NOMO-1 treated with dmso at 0.1 percent for 144 hours (cell line): Measurements from ENCODE around the gene MKI67.
"Not testable (repeated sequence)": the region's sequence is repeated elsewhere in the genome, so short reads cannot be mapped to it uniquely, and the experiment has no call there.

Experiments
- DNase-seq: peaks from one replicate; lab custom pipeline; 2025; ENCODE audit not compliant: unreplicated experiment; lab: John Stamatoyannopoulos, UW

MKI67 gene

GRCh38 chr10:128110339-128110738, 15.9 kb downstream of the MKI67 start:
- DNase-seq: no peak

- no peak for DNase-seq
Measured at GRCh38 chr10:128109707-128110106, 16.5 kb downstream of the MKI67 start.

DNA sequence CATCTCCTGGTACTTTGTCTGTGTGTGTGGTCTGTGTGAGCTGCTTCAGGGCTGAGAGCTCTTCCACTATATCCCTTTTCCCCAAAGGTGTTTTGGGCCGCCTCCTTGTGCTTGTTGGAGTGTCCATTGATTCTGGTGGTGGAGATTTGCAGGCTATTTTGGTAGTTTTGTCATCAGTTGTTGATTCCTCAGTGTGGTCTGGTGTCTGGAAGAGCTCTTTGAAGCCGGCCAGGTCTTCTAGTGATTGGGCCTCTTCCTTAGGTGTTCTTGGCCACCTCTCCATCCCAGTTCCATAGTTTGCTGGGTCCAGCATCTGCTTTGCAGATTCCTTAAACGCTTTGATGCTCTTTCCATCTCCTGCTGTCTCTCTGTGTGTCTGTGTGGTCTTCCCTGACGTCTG, 20.8 kb downstream of the MKI67 start:
- no peak for DNase-seq

- no peak for DNase-seq
Measured at GRCh38 chr10:128103229-128103714, 23.0 kb downstream of the MKI67 start.

- DNase-seq: no peak
Measured at GRCh38 chr10:128102480-128103228, 23.6 kb downstream of the MKI67 start.

GRCh38 chr10:128101901-128102300, 24.3 kb downstream of the MKI67 start:
- no peak for DNase-seq

- DNase-seq: no peak
Measured at GRCh38 chr10:128099901-128100300, 26.3 kb downstream of the MKI67 start.

DNA sequence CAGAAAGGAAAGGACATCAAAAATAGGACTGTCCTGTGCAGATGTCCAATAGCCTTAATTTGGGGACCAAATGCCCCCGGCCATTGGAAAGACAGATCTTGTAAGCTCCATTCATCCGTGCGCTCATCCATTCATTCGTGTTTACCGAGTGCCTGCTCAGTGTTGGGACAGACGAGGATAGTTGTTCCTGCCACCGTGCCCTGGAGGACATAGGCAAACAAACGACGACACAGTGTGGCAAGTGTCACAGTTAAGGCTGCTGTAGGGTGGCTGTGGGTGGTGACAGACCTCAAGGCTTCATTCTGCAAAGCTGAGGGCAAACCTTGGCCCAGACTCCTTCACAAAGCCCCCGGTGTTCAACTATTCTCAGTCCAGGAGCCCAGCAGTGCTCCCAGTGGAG, 27.6 kb downstream of the MKI67 start:
- DNase-seq: no peak

DNA sequence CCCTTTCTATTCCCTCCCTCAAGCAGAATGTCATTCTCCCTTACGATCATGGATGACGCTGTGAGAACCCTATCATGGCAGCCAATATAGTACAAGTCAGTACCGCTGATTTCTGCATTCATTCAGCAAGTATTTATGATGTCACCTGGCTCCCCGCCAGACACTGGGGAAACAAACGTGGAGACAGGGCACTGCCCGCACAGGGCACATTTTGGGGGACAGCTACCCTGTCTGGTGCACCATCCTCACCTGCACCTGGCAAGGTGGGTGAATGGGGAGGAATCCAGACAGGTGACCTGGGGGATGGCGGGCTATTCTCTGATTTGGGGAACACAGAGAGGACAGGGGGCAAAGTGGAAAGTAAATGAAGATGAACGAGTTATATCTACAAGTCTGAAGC, 28.4 kb downstream of the MKI67 start:
- no peak for DNase-seq

- DNase-seq: no peak
Measured at GRCh38 chr10:128096486-128097199, 29.6 kb downstream of the MKI67 start.

DNA sequence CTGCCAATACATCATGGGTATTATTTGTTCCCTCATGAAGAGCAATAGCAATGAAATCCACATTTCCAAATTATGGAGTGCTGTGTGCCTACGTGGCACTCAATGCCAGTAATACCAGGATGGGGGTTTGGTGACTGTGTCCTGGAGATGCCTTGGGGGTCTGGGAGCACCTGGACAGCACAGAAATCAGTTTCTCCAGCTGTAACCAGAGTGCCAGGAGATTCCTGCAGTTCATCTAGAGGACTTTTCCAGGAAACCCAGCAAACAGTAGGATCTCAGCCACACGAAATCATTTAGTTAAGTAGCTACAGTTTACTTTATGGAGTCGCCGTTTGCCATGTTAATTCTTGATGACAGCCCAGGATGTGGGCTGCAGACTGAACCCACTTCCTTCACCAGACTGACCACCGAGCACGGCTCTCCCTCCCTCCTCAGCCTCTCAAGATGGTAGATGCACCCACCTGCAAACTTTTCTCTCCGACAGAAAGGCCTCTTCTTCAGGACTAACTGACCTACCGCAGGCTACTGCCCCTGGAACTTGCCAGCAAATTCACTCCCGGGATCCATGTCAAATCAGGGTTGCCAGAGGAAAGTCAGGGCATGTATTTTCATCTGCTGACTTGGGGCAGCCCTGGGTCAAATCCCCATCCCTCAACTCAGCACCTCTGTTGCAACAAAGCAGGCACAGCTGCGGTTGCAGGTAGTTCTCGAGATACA, 30.3 kb downstream of the MKI67 start:
- DNase-seq: no peak

DNA sequence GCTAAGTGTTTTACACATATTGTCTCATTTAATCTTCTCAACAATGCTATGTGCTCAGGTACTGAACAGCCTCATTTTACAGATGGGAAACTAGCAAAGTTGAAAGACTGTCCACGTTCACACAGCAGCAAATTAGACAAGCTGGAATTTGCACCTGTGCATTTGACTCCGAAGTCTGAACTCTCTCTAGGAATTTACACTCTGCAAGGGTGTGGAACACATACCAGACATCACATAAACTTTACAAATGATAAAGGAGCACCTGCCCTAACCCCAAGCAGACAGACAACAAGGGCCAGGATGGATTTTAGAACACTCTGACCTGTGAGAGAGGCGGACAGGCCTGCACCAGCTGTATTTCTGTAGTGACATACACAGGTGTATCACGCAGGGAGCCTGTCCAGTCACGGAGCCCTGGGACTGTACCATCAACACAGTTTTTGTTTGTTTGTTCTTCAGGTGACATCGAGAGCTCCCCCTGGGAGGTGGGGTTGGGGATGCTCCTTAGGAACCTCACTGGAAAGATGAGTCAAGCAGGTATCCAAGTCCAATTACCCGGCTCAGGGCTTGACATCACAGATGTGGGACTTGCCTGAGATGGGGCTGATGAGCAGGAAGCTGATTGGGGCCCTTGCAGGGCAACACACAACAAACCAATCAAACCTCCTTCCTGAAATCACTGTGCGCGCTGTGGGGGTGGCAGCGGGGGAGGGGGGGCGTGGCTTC, 31.0 kb downstream of the MKI67 start:
- DNase-seq: no peak

- not testable (repeated sequence) for DNase-seq
Measured at GRCh38 chr10:128094596-128094995, 31.6 kb downstream of the MKI67 start.

GRCh38 chr10:128092454-128092853, 33.8 kb downstream of the MKI67 start:
- no peak for DNase-seq

DNA sequence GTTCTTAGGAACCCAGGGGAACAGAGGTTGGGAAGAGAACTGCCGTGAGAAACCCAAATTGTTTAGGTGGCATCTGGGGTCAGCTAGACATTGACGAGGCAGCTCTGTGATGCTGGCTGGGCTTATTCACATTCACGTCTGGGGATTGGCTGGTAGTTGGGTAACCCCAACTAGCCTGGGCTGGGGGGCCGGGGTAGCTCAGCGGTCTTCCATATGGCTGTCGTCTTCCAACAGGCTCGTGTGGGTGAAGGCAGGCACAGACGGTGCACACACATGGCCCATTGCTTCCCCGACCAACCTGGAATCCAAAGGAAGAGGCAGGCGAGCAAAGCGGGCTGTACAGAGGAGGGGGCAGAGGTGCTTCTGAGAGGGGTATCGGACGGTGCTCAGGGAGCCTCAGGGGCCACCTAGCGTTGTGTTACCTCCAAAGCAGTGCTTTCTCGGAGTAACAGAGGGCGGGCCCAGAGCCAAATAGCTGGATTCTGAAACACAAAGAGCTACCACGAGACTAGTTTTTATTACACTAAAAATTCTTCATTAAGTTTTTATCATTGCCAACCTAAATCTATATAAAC, 34.5 kb downstream of the MKI67 start:
- no peak for DNase-seq

DNA sequence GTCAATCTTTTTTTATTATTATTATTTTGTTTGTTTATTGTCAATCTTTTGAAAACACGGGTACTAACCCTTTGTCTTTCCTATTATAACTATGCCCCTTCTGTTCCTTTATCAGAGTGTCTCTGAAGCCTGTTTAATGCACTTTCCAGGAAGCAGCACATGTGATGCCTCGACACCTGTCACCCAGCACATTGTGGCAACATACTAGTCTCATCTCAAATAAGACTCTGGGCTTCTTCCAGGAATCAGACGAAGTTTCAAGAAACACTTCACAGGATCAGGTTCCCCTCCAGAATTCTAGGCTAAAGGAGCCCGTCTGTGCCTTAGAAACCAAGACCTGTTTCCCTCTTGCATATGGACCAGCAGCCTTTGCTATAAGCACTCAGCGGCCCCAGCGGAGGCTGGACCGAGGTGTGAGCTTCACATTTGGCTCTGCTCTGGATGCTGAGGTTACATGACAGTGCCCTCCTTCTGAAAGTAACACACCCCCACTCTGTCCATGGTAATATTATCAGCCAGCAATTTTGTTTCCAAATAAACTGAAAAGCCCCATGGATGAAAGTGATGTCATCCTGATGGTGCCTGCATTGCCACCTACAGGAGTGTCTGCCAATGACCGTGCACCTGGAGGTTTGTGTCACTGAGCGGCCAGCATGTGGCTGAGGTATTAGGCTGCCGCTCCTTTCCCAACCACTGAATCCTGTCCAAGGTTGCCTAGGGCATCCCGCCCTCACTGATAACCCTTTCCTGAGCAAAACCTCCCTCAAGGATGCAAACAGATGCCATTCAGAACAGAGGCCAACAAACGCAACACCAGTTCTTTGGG, 38.1 kb downstream of the MKI67 start:
- no peak for DNase-seq

DNA sequence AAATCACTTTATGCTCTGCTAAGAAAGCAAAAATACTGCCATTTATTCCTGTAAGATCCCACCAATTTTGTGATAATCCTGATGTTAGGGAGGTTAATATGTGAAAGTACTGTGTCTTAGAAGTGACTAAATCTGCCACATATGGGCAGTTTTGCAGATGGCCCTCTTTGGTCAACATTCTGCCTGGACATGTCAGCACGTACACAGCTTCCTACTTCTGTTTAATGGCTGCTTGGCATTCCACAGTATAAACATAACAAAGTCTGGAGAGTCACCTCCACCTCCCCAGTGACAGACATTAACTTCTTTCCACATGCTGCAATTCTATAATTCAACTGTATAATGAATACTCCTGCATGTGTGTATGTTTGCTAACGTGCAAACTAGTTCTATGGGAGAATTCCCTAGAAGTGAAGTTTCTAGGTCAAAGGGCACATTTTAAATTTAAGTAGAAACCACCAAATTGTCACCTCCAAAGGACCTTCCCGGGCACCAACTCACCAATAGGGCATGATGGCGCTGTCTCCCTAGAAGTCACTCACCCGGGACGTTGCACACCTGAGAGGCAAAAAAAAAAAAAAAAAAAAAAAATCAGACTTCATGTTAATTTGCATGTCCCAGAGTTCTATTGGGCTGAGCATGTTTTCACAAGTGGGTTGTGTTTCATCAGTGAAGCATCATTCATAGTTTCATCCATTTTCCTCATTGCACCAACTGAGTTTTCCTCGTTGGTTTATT, 38.9 kb downstream of the MKI67 start:
- DNase-seq: no peak

DNA sequence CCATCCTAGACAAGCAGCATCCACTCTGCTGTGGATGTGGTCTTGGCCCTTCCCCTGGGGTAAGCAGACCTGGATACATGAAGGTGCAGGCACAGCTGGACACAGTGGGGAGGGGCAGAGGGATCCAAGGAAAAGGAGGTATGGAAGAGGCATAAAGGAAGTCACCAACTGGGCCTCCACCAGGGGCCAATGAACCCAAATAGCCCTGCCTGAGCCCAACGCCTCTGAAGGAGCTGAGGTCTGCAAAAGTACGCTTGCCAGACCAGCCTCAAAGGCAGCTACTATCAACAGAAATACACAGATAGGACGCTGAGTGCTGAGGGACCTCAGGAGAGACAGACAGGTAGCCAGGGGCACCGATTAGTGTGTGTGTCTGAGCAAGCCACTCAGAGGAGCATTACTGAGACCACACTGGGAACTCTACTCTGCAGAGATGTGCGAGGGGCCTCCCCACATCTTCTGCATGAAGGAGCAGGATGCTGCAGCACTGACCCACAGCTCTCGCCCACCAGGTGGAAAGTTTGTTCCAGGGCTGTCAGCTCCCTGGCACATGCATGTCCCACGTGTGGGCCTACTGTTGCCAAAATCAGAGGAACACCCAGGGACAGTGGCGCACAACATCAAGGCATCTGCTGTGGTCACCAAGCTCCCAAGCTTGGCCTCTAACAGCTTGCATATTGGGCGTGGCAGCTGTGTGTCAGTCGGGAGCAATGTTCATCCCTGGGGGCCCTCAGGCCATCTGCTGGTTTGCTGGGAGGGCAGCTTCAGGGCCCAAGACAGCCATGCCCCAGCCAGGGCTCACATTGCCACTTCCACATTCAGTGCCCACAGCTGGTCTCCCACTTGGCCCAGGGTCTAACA, 40.0 kb downstream of the MKI67 start:
- DNase-seq: no peak
